GM08714 (cell line): ENCODE results near the gene GRIFIN.

ENCODE experiments used
- H3K4me3 ChIP-seq: fragments of 200-500 bp; sonication (Bioruptor generic); 2 replicates; pipeline ENCODE4 v1.5.1; 2014; ENCODE audit warnings: mild to moderate bottlenecking, low read length, inconsistent platforms
- ZNF274 ChIP-seq: IDR thresholded peaks from 2 replicates; pipeline ENCODE4 v1.6.1; 2012; ENCODE audit warnings: mild to moderate bottlenecking, low read depth, low read length

Gene GRIFIN

GRCh38 chr7:2497500-2498336 lies 21.5 kb upstream of the GRIFIN start:
- H3K4me3 ChIP-seq, result no peak overlapping the region
- TF ChIP-seq ZNF274, result no peak

- no peak for TF ChIP-seq ZNF274
- no peak overlapping the region for H3K4me3 ChIP-seq
Observed at GRCh38 chr7:2497065-2497464, 20.9 kb upstream of the GRIFIN start.

- H3K4me3 ChIP-seq, result no peak overlapping the region
- no peak for TF ChIP-seq ZNF274
Observed at GRCh38 chr7:2496375-2496774, 20.2 kb upstream of the GRIFIN start.

GRCh38 chr7:2495418-2496299 lies 19.5 kb upstream of the GRIFIN start:
- TF ChIP-seq ZNF274, result no peak
- H3K4me3 ChIP-seq, result no peak overlapping the region

GRCh38 chr7:2494191-2495130 lies 18.3 kb upstream of the GRIFIN start:
- TF ChIP-seq ZNF274, result no peak
- no peak overlapping the region for H3K4me3 ChIP-seq

- H3K4me3 ChIP-seq, result no peak overlapping the region
- TF ChIP-seq ZNF274, result no peak
Observed at GRCh38 chr7:2493205-2494164, 17.3 kb upstream of the GRIFIN start.

GRCh38 chr7:2492038-2492437 lies 15.8 kb upstream of the GRIFIN start:
- TF ChIP-seq ZNF274, result no peak
- no peak overlapping the region for H3K4me3 ChIP-seq

- TF ChIP-seq ZNF274, result no peak
- no peak overlapping the region for H3K4me3 ChIP-seq
Observed at GRCh38 chr7:2490181-2490651, 14.0 kb upstream of the GRIFIN start.

- TF ChIP-seq ZNF274, result no peak
Observed at GRCh38 chr7:2488681-2489080, 12.5 kb upstream of the GRIFIN start.

GRCh38 chr7:2488272-2488645 lies 12.1 kb upstream of the GRIFIN start:
- no peak overlapping the region for H3K4me3 ChIP-seq
- no peak for TF ChIP-seq ZNF274

More at GRCh38 chr7:2488681-2489080, 12.5 kb upstream of the GRIFIN start:
- no peak overlapping the region for H3K4me3 ChIP-seq

GRCh38 chr7:2487586-2488271 lies 11.5 kb upstream of the GRIFIN start:
- no peak overlapping the region for H3K4me3 ChIP-seq
- TF ChIP-seq ZNF274, result no peak

- TF ChIP-seq ZNF274, result no peak
- no peak overlapping the region for H3K4me3 ChIP-seq
Observed at GRCh38 chr7:2484868-2485267, 8.7 kb upstream of the GRIFIN start.
